ENCODE measurements around the gene ZRSR2.
"Not testable (repeated sequence)": the region's sequence is repeated elsewhere in the genome, so short reads cannot be mapped to it uniquely, and the experiment has no call there.

ZRSR2 gene, protein sequence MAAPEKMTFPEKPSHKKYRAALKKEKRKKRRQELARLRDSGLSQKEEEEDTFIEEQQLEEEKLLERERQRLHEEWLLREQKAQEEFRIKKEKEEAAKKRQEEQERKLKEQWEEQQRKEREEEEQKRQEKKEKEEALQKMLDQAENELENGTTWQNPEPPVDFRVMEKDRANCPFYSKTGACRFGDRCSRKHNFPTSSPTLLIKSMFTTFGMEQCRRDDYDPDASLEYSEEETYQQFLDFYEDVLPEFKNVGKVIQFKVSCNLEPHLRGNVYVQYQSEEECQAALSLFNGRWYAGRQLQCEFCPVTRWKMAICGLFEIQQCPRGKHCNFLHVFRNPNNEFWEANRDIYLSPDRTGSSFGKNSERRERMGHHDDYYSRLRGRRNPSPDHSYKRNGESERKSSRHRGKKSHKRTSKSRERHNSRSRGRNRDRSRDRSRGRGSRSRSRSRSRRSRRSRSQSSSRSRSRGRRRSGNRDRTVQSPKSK

DNA sequence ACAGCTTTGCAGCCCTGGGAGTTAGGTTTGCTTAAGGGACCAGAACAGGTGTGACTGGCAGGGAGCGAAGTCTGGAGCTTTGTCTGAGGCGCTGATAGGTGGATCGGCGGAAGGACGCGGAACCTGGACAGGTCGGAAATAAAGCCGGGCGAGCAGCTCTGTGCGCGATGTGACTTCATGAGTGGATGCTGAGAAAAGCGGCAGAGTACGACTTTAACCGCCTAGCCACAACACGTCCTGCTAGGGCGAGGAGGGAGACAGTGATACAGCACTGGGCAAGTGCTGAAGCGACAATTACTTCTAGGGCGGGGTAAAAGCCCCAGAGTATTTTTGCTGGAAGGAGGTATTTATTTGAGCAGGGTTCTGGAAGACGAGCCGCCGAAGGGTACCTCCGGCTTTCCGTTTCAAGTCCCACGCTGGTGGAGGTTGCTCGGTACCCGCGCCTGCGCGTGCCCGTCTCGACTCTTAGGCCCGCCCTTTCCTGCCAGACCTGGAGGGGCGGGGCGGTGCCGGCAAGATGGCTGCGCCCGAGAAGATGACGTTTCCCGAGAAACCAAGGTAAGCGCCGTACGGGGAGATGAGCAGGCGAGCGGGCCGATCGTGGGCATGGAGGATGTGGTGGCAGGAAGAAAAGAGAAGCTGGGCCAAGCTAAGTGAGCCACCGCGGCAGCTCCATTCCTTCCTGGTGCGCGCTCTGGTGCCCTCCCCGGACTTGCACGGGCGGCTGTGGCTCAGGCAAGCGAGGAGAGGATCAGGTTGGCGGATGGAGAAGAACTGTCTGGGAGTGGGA, at the start of gene ZRSR2:
Gene ZRSR2, plus strand, starts transcription at position 506 of the 790 bp plus-strand sequence. Its CDS starts 12 bp downstream, at position 518.
- TF ChIP-seq, protein P1, sequence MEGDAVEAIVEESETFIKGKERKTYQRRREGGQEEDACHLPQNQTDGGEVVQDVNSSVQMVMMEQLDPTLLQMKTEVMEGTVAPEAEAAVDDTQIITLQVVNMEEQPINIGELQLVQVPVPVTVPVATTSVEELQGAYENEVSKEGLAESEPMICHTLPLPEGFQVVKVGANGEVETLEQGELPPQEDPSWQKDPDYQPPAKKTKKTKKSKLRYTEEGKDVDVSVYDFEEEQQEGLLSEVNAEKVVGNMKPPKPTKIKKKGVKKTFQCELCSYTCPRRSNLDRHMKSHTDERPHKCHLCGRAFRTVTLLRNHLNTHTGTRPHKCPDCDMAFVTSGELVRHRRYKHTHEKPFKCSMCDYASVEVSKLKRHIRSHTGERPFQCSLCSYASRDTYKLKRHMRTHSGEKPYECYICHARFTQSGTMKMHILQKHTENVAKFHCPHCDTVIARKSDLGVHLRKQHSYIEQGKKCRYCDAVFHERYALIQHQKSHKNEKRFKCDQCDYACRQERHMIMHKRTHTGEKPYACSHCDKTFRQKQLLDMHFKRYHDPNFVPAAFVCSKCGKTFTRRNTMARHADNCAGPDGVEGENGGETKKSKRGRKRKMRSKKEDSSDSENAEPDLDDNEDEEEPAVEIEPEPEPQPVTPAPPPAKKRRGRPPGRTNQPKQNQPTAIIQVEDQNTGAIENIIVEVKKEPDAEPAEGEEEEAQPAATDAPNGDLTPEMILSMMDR (IDR thresholded peaks at IDR 0.05; ENCODE audit: extremely low read depth, insufficient read depth, missing control alignments) = no peak
- peak; percentile 92 for DNase-seq (ENCODE audit: low spot score)
- in situ Hi-C loops (cut with MboI; ENCODE audit: low pct_unique_long_range_greater_than_20kb, low sequenced_read_pairs, unreplicated experiment) = no loop called here

DNA sequence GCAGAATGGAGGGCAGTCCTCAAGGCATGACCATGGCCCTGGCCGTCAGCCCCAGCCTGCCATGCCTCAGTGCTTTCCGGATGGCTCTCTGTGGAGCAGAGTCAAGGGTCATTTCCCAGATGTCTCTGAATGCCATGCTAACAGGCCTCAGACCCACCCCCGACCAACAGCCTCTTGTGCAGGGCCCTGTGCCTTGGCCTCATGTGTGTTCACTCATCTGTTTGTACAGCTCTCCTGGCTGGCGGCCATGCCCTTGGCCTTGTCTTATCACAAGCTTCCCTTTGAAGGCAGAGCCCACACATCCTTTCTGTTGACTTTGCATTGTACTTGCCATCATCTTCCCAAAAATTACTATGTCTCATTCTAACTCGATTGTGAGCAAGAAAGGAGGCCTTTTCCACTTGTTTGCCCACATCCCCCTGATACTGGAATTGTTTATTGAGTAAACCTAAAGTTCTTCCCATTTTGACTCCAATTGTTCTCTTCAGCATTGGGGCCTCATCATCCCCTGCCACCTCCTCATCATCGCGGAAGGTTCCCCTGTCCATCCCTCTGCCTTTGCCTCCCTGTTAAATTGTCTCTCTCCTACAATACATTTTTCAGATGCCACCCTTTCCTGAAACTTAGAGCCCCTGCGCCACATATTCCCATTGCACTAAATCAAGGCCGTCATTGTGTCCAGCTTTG, 46.0 kb upstream of the ZRSR2 start:
- in situ Hi-C loops (cut with MboI; ENCODE audit: low pct_unique_long_range_greater_than_20kb, low sequenced_read_pairs, unreplicated experiment) = no loop called here
- DNase-seq (ENCODE audit: low spot score) = no peak
- TF ChIP-seq, protein P1 (IDR thresholded peaks at IDR 0.05; ENCODE audit: extremely low read depth, insufficient read depth, missing control alignments) = no peak

DNA sequence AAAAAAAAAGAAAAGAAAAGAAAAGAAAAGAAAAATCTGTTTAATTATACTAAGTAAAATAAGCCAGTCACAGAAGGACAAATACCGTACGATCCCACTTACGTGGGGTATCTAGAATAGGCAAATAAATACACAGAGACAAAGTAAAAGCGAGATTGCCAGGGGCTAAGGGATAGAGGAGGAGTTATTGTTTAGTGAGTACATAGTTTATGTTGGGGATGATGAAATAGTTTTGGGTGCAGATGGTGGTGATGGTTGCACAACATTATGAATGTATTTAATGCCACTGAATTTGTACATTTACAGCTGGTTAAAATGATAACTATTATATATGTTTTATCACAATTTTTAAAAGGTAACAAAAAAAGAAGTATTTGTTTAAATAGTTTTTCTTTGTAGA, 45.1 kb upstream of the ZRSR2 start:
- in situ Hi-C loops (cut with MboI; ENCODE audit: low pct_unique_long_range_greater_than_20kb, low sequenced_read_pairs, unreplicated experiment) = no loop called here

DNA sequence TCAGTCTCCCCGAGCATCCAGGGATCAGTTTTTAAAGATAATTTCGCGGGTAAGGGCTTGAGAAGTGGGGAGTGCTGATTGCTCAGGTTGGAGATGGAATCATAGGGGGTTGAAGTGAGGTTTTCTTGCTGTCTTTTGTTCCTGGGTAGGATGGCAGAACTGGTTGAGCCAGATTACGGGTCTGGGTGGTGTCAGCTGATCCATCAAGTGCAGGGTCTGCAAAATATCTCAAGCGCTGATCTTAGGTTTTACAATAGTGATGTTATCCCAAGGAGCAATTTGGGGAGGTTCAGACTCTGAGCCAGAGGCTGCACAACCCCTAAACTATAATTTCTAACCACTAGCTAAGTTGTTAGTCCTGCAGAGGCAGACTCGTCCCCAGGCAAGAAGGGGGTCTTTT, 43.6 kb upstream of the ZRSR2 start:
- in situ Hi-C loops (cut with MboI; ENCODE audit: low pct_unique_long_range_greater_than_20kb, low sequenced_read_pairs, unreplicated experiment); DNase-seq (ENCODE audit: low spot score): not testable (repeated sequence)

More for the DNA sequence above, 45.1 kb upstream of the ZRSR2 start:
- TF ChIP-seq, protein P1 (IDR thresholded peaks at IDR 0.05; ENCODE audit: extremely low read depth, insufficient read depth, missing control alignments) = no peak
- DNase-seq (ENCODE audit: low spot score) = no peak

DNA sequence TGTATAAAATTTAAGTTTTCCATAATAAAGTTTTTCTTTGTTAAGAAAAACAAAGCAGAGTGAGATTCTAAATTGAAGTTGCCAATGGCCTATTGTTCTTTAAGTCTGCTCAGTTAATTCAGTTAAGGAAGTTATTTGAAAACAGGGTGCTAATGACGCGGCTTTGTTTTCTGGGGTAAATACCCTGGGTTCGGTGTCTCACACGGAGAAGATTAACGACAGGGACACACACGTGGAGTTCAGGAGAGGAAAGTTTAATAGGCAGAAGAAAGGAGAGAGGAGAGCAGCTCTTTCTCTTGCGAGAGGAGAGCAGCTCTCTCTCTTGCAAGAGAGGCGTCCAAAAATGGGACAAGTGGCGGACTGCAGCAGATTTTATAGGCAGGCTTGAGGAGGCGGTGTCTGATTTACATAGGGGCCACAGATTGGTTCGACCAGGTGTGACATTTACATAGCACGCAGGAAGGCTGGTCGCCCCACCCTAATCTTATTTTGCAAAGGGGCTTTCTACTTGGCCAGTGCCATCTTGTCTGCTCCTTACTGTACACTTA, 42.6 kb upstream of the ZRSR2 start:
- in situ Hi-C loops (cut with MboI; ENCODE audit: low pct_unique_long_range_greater_than_20kb, low sequenced_read_pairs, unreplicated experiment) = no loop called here
- no peak for DNase-seq (ENCODE audit: low spot score)
- TF ChIP-seq, protein P1 (IDR thresholded peaks at IDR 0.05; ENCODE audit: extremely low read depth, insufficient read depth, missing control alignments) = no peak

DNA sequence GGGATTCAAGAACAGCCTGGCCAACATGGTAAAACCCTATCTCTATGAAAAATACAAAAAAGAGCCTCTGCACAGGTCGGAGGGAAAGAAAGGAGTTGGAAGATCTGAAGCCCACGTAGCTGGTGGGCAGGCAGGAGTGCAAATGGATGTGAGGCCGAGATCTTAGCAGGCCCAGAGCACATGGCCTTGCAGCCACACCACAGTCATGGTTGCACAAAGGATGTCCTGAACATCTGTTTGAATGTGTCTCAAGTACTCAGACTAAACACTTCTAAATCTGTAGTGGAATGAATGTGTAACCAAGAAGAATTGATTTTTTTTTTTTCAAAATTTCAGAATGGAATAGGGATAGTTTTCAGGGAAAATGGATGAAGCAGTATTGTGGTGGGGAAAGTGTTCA, 41.4 kb upstream of the ZRSR2 start:
- no peak for DNase-seq (ENCODE audit: low spot score)
- in situ Hi-C loops (cut with MboI; ENCODE audit: low pct_unique_long_range_greater_than_20kb, low sequenced_read_pairs, unreplicated experiment) = no loop called here
- TF ChIP-seq, protein P1 (IDR thresholded peaks at IDR 0.05; ENCODE audit: extremely low read depth, insufficient read depth, missing control alignments) = no peak
